ENCODE measurements around the gene CDHR5.

CDHR5 gene

DNA sequence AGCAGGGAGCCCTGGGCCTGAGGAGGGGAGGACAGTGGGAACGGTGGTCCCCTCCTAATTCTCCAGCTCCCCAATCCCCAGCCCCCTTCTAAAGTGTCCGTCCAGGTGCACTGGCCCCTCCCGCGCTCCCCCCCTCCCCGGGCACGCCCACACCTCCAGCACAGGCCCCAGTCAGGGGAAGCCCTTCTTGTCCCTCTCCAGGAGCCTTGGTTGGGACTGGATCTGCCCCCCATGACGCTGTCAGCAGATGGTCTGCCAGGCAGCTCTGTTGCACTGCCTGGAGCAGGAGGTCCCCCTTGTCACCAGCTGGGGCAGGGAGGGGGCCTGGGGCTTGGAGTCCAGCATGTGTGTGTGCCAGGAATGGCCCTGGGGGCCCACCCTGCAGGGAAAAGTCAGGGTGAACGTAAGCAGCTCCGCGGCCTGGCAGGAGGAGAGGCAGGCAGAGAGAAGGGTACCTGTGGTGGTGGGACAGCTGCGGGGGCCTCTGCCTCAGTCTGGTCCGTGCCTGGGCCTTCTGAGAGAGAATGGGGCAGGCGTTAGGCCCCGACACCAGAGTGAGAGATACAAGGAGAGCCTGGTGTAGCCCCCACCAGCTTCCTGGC lies 10.6 kb downstream of the CDHR5 start:
- Mint-ChIP-seq H3K9me3 (no peaks in the 10 kb centered on the region), H3K27me3 (no peaks in the 10 kb centered on the region), H3K4me1 (peaks cover 15 to 41% of the 10 kb centered on the region in 2 donors), H3K36me3 (peaks cover 22 to 28% of the 10 kb centered on the region in 2 donors), H3K4me3 (peak overlapping the region; percentile 62 to 68), H3K27ac (peak overlapping the region; percentile 70)
- DNase-seq: no peak
- no peak for ATAC-seq (replicated peaks)

DNA sequence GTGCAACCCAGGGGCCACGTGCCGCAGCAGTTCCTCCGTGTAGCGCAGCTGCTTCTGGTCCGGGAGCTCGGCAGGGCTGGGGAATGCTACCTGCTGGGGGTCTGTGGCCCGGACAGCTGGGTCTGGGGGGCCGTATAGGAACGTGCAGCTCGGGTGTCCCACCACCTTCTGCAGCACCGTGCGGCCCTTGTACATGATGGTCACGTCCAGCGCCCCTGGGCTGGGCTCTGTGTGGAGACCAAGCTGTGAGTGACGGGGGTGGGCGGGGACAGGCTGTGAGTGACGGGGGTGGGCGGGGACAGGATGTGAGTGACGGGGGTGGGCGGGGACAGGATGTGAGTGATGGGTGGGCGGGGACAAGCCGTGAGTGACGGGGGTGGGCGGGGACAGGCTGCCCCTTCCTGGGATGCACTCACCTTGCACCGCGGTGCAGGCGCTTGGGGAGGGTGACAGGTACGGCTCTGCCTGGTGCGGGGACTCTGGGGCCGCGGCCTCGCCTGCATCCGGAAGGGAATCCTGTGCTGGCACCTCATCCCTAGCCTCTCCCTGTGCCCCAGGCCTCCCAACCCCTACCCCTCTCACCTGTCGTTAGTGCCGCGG lies 11.3 kb downstream of the CDHR5 start:
- H3K27me3 Mint-ChIP-seq: no peaks in the 10 kb centered on the region
- no peaks in the 10 kb centered on the region for H3K9me3 Mint-ChIP-seq
- ATAC-seq (replicated peaks) (no peak), DNase-seq (no peak)
- peaks cover 15 to 41% of the 10 kb centered on the region in 2 donors for H3K4me1 Mint-ChIP-seq
- H3K36me3 Mint-ChIP-seq: peaks cover 23 to 29% of the 10 kb centered on the region in 2 donors
- peak overlapping the region; percentile 42 for H3K27ac Mint-ChIP-seq
- peak overlapping the region in 1 of 2 donors; percentile 6 for H3K4me3 Mint-ChIP-seq

DNA sequence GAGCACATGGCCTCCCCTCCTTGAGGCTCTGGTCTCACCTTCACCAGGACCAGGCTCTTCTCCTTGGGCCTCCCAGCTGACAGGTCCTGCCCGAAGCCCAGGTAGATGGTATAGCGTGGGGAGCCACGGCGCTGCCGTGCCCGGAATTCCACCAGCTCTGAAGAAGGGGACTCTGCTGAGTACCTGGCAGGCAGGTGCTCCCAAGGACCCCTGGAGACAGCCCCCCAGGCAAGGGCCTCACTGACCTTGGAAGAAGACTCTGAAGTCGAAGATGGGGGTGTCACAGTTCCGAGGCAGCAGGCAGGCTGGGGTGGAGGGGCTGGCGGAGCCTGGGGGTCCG lies 11.8 kb downstream of the CDHR5 start:
- H3K4me1 Mint-ChIP-seq: peaks cover 15 to 41% of the 10 kb centered on the region in 2 donors
- no peaks in the 10 kb centered on the region for H3K27me3 Mint-ChIP-seq
- no peak overlapping the region for H3K4me3 Mint-ChIP-seq
- no peak overlapping the region for H3K27ac Mint-ChIP-seq
- H3K36me3 Mint-ChIP-seq: peaks cover 24 to 28% of the 10 kb centered on the region in 2 donors
- no peak for ATAC-seq (replicated peaks)
- no peak for DNase-seq
- no peaks in the 10 kb centered on the region for H3K9me3 Mint-ChIP-seq

DNA sequence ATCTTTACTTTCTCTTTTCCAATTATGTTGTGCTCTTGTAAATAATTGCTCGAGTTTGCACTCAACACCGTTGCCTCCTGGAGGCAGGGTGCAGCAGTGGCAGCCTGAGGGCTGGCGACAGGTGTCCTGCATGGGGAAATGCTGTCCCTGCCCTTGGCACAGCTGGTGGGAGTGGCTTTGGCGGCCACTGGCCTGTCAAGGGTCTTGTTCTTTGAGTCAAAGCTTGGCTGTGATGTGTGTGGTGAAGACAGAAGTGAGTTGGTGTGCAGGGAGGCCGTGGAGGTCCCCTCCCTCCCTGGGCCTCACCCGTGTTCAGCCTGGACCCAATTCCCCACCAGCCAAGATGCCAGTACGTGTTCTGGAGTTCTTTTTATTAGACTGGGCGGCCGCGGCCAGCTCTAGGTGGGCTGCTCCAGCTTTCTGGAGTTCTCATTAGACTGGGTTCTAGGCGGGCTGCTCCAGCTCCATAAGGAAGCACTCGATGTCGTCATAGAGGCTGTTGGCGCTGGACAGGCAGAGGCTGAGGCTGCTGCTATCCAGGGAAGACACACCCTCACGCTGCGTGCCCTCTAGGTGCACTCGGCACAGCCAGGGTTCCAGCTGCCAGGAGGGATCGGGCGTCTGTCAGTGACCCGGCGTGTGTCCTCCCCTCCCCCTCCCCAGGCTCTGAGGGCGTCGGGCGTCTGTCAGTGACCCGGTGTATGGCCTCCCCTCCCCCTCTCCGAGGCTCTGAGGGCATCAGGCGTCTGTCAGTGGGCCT lies 12.4 kb downstream of the CDHR5 start:
- DNase-seq (no peak), ATAC-seq (replicated peaks) (no peak)
- Mint-ChIP-seq H3K36me3 (peaks cover 27 to 28% of the 10 kb centered on the region in 2 donors), H3K27me3 (no peaks in the 10 kb centered on the region), H3K9me3 (no peaks in the 10 kb centered on the region), H3K4me1 (peaks cover 15 to 41% of the 10 kb centered on the region in 2 donors), H3K27ac (peak overlapping the region; percentile 88), H3K4me3 (peak overlapping the region; percentile 36 to 37)

DNA sequence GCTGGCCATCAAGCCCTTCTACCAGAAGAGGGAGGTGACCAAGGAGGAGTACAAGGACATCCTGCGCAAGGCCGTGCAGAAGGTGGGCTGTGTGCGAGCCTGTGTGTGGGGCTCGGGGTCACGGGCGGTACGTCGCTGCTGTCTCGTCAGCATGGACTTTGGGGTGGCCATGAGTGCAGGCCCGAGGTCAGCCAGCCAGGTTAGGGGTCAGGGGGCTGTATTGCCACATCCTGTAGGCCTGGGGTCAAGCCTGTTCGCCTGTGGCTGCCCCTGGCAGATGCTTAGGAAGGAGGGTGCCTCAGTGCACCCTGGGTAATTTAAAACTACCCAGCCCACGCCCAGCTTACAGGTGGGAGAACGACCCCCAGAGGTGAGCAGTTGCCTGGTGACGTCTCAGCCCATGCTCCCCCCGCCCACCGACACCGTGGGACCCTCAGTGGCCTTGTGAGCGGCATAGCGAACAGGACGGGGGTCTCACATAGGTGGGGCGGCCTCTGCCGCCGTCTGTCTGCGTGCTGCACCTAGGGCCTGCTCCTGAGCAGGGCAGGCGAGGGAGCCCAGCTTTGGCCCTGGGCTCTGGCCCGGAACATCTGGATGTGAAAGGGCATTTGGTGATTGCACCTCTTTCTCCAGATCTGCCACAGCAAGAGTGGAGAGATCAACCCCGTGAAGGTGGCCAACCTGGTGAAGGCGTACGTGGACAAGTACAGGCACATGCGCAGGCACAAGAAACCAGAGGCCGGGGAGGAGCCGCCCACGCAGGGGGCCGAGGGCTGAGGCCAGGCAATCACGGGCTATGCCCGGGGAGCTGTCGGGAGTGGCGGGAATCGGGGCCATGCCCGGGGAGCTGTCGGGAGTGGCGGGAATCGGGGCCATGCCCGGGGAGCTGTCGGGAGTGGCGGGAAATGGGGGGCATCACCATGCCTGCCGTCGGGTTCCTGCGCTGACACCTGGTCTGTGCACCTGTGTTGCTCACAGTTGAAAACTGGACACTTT lies 13.5 kb downstream of the CDHR5 start:
- Mint-ChIP-seq H3K27me3 (no peaks in the 10 kb centered on the region), H3K36me3 (peaks cover 31 to 34% of the 10 kb centered on the region in 2 donors), H3K9me3 (no peaks in the 10 kb centered on the region), H3K4me3 (no peak overlapping the region), H3K27ac (peak overlapping the region; percentile 62), H3K4me1 (peaks cover 10 to 32% of the 10 kb centered on the region in 2 donors)
- ATAC-seq (replicated peaks): no peak
- DNase-seq: no peak

DNA sequence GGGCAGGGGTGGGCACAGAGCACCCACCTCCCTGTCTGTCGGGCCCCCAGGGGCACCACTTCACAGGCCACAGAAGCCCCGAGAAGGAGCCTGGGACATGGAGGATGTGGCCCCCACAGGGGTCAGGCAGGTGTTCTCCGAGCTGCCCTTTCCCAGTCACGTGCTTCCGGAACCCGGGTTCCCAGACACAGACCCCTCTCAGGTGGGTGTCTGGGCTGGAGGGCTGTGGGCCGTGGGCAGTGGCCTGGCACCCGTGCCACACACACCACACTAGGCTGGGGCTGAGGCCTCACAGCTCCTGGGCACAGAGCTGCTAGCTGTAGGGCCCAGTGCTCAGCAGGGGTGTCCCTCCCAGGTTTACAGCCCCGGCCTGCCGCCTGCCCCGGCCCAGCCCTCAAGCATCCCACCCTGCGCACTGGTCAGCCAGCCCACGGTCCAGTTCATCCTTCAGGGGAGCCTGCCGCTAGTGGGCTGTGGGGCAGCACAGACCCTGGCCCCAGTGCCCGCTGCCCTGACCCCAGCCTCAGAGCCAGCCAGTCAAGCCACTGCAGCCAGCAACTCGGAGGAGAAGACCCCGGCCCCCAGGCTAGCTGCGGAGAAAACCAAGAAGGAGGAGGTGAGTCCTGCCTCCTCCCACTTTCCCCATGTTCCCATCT lies 14.5 kb downstream of the CDHR5 start:
- ATAC-seq (replicated peaks): no peak
- peak overlapping the region; percentile 56 for H3K27ac Mint-ChIP-seq
- H3K27me3 Mint-ChIP-seq: no peaks in the 10 kb centered on the region
- peaks cover 9 to 28% of the 10 kb centered on the region in 2 donors for H3K4me1 Mint-ChIP-seq
- no peak for DNase-seq
- peaks cover 32 to 35% of the 10 kb centered on the region in 2 donors for H3K36me3 Mint-ChIP-seq
- H3K9me3 Mint-ChIP-seq: no peaks in the 10 kb centered on the region
- no peak overlapping the region for H3K4me3 Mint-ChIP-seq

DNA sequence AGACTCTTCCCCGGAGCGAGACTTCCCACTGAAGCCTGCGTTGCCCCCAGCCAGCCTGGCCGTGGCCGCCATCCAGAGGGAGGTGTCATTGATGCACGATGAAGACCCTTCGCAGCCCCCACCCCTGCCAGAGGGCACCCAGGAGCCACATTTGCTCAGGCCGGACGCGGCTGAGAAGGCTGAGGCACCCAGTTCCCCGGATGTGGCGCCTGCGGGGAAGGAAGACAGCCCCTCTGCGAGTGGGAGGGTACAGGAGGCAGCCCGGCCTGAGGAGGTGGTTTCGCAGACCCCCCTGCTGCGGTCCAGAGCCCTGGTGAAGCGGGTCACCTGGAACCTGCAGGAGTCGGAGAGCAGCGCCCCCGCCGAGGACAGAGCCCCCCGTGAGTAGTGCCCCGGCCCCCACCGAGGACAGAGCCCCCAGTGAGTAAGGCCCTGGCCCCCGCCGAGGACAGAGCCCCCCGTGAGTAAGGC lies 15.4 kb downstream of the CDHR5 start:
- H3K27me3 Mint-ChIP-seq: no peaks in the 10 kb centered on the region
- H3K27ac Mint-ChIP-seq: no peak overlapping the region
- H3K4me1 Mint-ChIP-seq: peaks cover 8 to 22% of the 10 kb centered on the region in 2 donors
- ATAC-seq (replicated peaks) (no peak), DNase-seq (no peak)
- peaks cover 36 to 39% of the 10 kb centered on the region in 2 donors for H3K36me3 Mint-ChIP-seq
- H3K4me3 Mint-ChIP-seq: no peak overlapping the region
- H3K9me3 Mint-ChIP-seq: no peaks in the 10 kb centered on the region

DNA sequence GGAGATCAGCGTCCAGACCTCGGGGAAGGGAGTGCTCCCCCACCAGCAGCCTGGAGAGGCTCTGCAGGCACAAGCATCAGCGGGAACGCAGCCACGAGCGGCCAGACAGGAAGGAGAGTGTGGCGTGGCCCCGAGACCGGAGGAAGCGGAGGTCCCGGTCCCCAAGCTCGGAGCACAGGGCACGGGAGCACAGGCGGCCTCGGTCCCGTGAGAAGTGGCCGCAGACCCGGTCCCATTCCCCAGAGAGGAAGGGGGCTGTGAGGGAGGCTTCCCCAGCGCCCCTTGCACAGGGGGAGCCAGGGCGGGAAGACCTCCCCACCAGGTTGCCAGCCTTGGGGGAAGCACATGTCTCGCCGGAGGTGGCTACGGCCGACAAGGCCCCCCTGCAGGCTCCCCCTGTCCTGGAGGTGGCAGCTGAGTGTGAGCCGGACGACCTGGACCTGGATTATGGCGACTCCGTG lies 15.9 kb downstream of the CDHR5 start:
- Mint-ChIP-seq H3K9me3 (no peaks in the 10 kb centered on the region), H3K27me3 (no peaks in the 10 kb centered on the region), H3K27ac (no peak overlapping the region), H3K4me1 (peaks cover 4 to 17% of the 10 kb centered on the region in 2 donors), H3K36me3 (peaks cover 38 to 44% of the 10 kb centered on the region in 2 donors), H3K4me3 (no peak overlapping the region)
- DNase-seq: no peak
- ATAC-seq (replicated peaks): no peak

DNA sequence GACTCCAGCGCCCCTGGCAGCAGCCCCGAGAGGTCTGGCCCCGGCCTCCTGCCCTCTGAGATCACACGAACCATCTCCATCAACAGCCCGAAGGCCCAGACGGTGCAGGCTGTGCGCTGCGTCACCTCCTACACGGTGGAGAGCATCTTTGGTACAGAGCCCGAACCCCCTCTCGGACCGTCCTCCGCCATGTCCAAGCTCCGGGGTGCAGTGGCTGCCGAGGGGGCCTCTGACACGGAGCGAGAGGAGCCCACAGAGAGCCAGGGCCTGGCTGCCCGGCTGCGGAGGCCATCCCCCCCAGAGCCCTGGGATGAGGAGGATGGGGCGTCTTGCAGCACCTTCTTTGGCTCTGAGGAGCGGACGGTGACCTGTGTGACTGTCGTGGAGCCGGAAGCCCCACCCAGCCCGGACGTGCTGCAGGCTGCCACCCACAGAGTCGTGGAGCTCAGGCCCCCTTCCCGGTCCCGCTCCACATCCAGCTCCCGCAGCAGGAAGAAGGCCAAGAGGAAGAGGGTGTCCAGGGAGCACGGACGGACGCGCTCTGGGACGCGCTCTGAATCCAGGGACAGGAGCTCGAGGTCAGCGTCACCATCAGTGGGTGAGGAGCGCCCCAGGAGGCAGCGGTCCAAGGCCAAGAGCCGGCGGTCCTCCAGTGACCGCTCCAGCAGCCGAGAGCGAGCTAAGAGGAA lies 16.6 kb downstream of the CDHR5 start:
- ATAC-seq (replicated peaks): no peak
- peaks cover 3 to 10% of the 10 kb centered on the region in 2 donors for H3K4me1 Mint-ChIP-seq
- peak overlapping the region; percentile 80 for H3K27ac Mint-ChIP-seq
- no peaks in the 10 kb centered on the region for H3K9me3 Mint-ChIP-seq
- no peaks in the 10 kb centered on the region for H3K27me3 Mint-ChIP-seq
- no peak for DNase-seq
- H3K4me3 Mint-ChIP-seq: no peak overlapping the region
- peaks cover 38 to 41% of the 10 kb centered on the region in 2 donors for H3K36me3 Mint-ChIP-seq

DNA sequence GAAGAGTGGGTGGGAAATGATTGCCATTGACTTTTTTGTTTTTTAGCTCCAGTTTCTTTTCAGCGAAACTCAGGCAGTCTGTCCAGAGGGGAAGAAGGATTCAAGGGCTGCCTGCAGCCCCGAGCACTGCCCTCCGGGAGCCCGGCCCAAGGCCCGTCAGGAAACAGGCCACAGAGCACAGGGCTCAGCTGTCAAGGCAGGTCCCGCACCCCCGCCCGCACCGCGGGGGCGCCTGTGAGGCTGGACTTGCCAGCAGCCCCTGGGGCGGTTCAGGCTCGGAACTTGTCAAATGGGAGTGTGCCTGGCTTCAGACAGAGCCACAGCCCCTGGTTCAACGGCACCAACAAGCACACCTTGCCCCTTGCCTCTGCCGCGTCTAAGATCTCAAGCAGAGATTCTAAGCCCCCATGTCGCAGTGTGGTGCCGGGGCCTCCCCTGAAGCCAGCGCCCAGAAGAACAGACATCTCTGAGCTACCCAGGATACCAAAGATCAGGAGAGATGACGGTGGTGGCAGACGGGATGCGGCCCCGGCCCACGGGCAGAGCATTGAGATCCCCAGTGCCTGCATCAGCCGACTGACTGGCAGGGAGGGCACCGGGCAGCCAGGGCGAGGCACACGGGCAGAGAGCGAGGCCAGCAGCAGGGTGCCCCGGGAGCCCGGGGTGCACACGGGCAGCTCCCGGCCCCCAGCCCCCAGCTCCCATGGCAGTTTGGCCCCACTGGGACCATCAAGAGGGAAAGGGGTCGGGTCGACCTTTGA lies 17.6 kb downstream of the CDHR5 start:
- no peak for DNase-seq
- peak overlapping the region; percentile 11 for H3K27ac Mint-ChIP-seq
- peaks cover under 1 to 3% of the 10 kb centered on the region in 2 donors for H3K4me1 Mint-ChIP-seq
- peaks cover 34 to 37% of the 10 kb centered on the region in 2 donors for H3K36me3 Mint-ChIP-seq
- no peaks in the 10 kb centered on the region for H3K27me3 Mint-ChIP-seq
- no peaks in the 10 kb centered on the region for H3K9me3 Mint-ChIP-seq
- no peak overlapping the region for H3K4me3 Mint-ChIP-seq
- no peak for ATAC-seq (replicated peaks)

DNA sequence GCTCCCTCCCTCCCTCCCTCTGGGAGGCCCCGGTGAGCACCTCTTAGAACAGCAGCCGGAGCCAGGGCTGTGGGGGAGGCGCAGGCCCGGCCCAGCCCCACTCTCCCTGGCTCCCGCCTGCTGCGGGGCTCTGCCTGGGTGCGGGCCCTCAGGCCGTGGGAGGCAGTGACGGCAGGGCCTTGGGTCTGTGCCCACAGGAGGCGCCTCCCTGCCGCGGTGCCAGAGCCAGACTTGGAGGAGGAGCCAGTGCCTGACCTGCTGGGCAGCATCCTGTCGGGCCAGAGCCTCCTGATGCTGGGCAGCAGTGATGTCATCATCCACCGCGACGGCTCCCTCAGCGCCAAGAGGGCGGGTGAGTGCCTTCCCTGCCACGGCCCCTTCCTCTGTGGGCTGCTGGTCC lies 18.5 kb downstream of the CDHR5 start:
- Mint-ChIP-seq H3K4me1 (no peaks in the 10 kb centered on the region), H3K36me3 (peaks cover 41% of the 10 kb centered on the region in 2 donors), H3K4me3 (no peak overlapping the region), H3K27me3 (no peaks in the 10 kb centered on the region), H3K9me3 (no peaks in the 10 kb centered on the region), H3K27ac (no peak overlapping the region)
- ATAC-seq (replicated peaks) (no peak), DNase-seq (no peak)

DNA sequence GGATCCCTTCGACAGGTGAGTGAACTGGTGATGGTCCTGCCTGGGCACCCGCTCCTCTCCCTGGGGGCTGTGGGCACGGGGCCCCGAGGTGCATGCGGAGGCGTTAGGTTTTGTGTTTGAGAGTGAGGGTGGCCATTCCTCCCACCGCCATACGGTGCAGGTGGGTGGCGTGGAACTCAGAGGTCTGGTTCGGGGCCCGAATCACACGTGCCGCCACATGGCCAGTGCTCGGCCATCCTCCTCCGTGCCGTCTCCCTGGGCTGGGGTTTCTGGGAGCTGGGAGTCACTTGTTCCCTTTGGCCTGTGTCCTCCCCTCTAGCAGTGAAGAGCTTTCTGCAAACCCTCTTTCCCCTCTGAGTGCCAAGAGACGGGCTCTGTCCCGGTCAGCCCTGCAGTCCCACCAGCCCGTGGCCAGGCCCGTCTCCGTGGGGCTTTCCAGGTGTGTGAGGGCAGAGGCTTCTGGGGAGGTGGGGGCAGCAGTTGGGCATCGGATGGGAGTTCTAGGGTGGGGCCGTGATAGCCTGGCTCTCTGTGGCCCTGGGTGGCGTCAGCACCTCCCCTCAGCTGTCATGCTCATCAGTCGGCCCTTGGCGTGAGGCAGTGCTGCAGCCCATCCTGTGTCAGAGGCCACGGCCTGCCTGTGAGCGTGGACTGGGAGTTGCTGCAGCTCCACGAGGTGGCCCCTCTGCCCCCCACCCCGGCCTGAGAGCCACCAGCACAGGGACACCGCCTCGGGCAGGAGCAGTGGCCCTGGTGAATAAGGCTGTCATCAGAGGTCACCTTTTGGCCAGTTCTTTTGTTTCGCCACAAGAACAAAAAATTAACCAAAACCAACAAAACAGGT lies 19.2 kb downstream of the CDHR5 start:
- DNase-seq: no peak
- ATAC-seq (replicated peaks): no peak
- Mint-ChIP-seq H3K27me3 (no peaks in the 10 kb centered on the region), H3K4me3 (no peak overlapping the region), H3K4me1 (no peaks in the 10 kb centered on the region), H3K27ac (peak overlapping the region; percentile 37), H3K9me3 (no peaks in the 10 kb centered on the region), H3K36me3 (peaks cover 36 to 39% of the 10 kb centered on the region in 2 donors)

Data from stimulated activated naive B cell treated with anti-CD40 and anti-IgM and Interleukin-4, amounts not matched to agents 10 μg/mL and 1 μg/mL and 100 μg/mL, for 72 hours (primary cell).